Measurements from ENCODE around the gene DOCK7. TPM values are rescaled to one million over a fixed set of nuclear protein-coding genes. Genes with fewer than 3 reads are reported as not detected.
"Not testable (repeated sequence)": the region's sequence is repeated elsewhere in the genome, so short reads cannot be mapped to it uniquely, and the experiment has no call there.

DOCK7 gene
- polyA plus RNA-seq, 1 experiment: 79.6 TPM

- no peaks in the 10 kb centered on the region for H3K9me3 ChIP-seq (ENCODE audit: control insufficient read depth, insufficient read depth, low read length)
These were observed 75.4 kb downstream of the DOCK7 start for GRCh38 chr1:62612770-62613169.

GRCh38 chr1:62610588-62610987 is 77.6 kb downstream of the DOCK7 start:
- H3K27ac ChIP-seq (ENCODE audit: low read depth, low read length); DNase-seq (ENCODE audit: low read depth, low spot score); H3K27me3 ChIP-seq (ENCODE audit: control insufficient read depth, insufficient read depth, low read length); H3K9me3 ChIP-seq (ENCODE audit: control insufficient read depth, insufficient read depth, low read length); H3K4me3 ChIP-seq (ENCODE audit: low read depth, low read length); POLR2A ChIA-PET; CTCF ChIA-PET: not testable (repeated sequence)

More at GRCh38 chr1:62612770-62613169, 75.4 kb downstream of the DOCK7 start:
- Histone ChIP-seq H3K27ac (ENCODE audit: low read depth, low read length) (no peak overlapping the region), H3K27me3 (ENCODE audit: control insufficient read depth, insufficient read depth, low read length) (no peaks in the 10 kb centered on the region), H3K4me3 (ENCODE audit: low read depth, low read length) (no peak overlapping the region)
- no peak for DNase-seq (ENCODE audit: low read depth, low spot score)
- no peak for TF ChIP-seq CTCF (IDR thresholded peaks at IDR 0.05; ENCODE audit: low read depth, low read length)
- CTCF ChIA-PET: no interaction called here
- POLR2A ChIA-PET: no interaction called here

- H3K4me3 ChIP-seq (ENCODE audit: low read depth, low read length): no peak overlapping the region
- no peak overlapping the region for H3K27ac ChIP-seq (ENCODE audit: low read depth, low read length)
- no peak for TF ChIP-seq CTCF (IDR thresholded peaks at IDR 0.05; ENCODE audit: low read depth, low read length)
- H3K9me3 ChIP-seq (ENCODE audit: control insufficient read depth, insufficient read depth, low read length): no peaks in the 10 kb centered on the region
- H3K27me3 ChIP-seq (ENCODE audit: control insufficient read depth, insufficient read depth, low read length): no peaks in the 10 kb centered on the region
- ChIA-PET POLR2A (no interaction called here), CTCF (no interaction called here)
- DNase-seq (ENCODE audit: low read depth, low spot score): no peak
These were observed 79.3 kb downstream of the DOCK7 start for GRCh38 chr1:62608905-62609304.

- no peaks in the 10 kb centered on the region for H3K27me3 ChIP-seq (ENCODE audit: control insufficient read depth, insufficient read depth, low read length)
- POLR2A ChIA-PET: interaction anchor here (0.6 kb wide), 1 partner anchor 89 kb away, joined by 3 read pairs; no protein-coding TSS in a partner anchor
- no peak for TF ChIP-seq CTCF (IDR thresholded peaks at IDR 0.05; ENCODE audit: low read depth, low read length)
- H3K27ac ChIP-seq (ENCODE audit: low read depth, low read length): no peak overlapping the region
- peak; percentile 11 for DNase-seq (ENCODE audit: low read depth, low spot score)
- no peaks in the 10 kb centered on the region for H3K9me3 ChIP-seq (ENCODE audit: control insufficient read depth, insufficient read depth, low read length)
- H3K4me3 ChIP-seq (ENCODE audit: low read depth, low read length): no peak overlapping the region
- CTCF ChIA-PET: no interaction called here
These were observed 86.7 kb downstream of the DOCK7 start for GRCh38 chr1:62601457-62601856.

- DNase-seq (ENCODE audit: low read depth, low spot score): no peak
- TF ChIP-seq CTCF (IDR thresholded peaks at IDR 0.05; ENCODE audit: low read depth, low read length): no peak
- H3K9me3 ChIP-seq (ENCODE audit: control insufficient read depth, insufficient read depth, low read length): no peaks in the 10 kb centered on the region
- no peak overlapping the region for H3K4me3 ChIP-seq (ENCODE audit: low read depth, low read length)
- H3K27me3 ChIP-seq (ENCODE audit: control insufficient read depth, insufficient read depth, low read length): no peaks in the 10 kb centered on the region
- H3K27ac ChIP-seq (ENCODE audit: low read depth, low read length): no peak overlapping the region
- ChIA-PET CTCF (interaction anchor here (1.0 kb wide), 1 partner anchor 8 kb away, joined by 5 read pairs; no protein-coding TSS in a partner anchor), POLR2A (no interaction called here)
These were observed 89.1 kb downstream of the DOCK7 start for GRCh38 chr1:62599044-62599443.

GRCh38 chr1:62597281-62597680 is 90.9 kb downstream of the DOCK7 start, which contains the start of gene ANGPTL3:
Gene ANGPTL3 (plus strand): TSS chr1:62597520. CDS start chr1:62597567, 47 bp downstream.
- no peak for DNase-seq (ENCODE audit: low read depth, low spot score)
- ChIA-PET POLR2A (no interaction called here), CTCF (no interaction called here)
- H3K4me3 ChIP-seq (ENCODE audit: low read depth, low read length): no peak within 1 kb of the TSS
- no peaks in the 10 kb centered on the region for H3K9me3 ChIP-seq (ENCODE audit: control insufficient read depth, insufficient read depth, low read length)
- TF ChIP-seq CTCF (IDR thresholded peaks at IDR 0.05; ENCODE audit: low read depth, low read length): no peak
- no peaks in the 10 kb centered on the region for H3K27me3 ChIP-seq (ENCODE audit: control insufficient read depth, insufficient read depth, low read length)
- H3K27ac ChIP-seq (ENCODE audit: low read depth, low read length): no peak within 1 kb of the TSS

Data from AG04450 (cell line).